Large intestine (tissue), 3 donors: ENCODE measurements around the gene MYO7B. TPM values are rescaled to one million over a fixed set of nuclear protein-coding genes. Genes with fewer than 3 reads are reported as not detected.

ENCODE experiments used
- DNase-seq, 2 donors: peaks; one replicate each; pipeline versions ENCODE4 v3.0.0 to v3.0.0-alpha.2; 2013
- H3K27ac ChIP-seq: one replicate; pipeline ENCODE4 v1.5.1; 2013; ENCODE audit warnings: low read length
- H3K27me3 ChIP-seq: 2 replicates; pipeline ENCODE4 v1.6.1; 2013; ENCODE audit warnings: low read length; ENCODE audit not compliant: control insufficient read depth, insufficient read depth
- H3K36me3 ChIP-seq: 2 replicates; pipeline ENCODE4 v1.6.1; 2013; ENCODE audit warnings: low read length; ENCODE audit not compliant: control insufficient read depth, insufficient read depth
- H3K4me1 ChIP-seq: one replicate; pipeline ENCODE4 v1.6.1; 2013; ENCODE audit warnings: low read length; ENCODE audit not compliant: control insufficient read depth, insufficient read depth
- H3K4me3 ChIP-seq: one replicate; pipeline ENCODE4 v1.5.1; 2013; ENCODE audit warnings: low read length
- H3K9me3 ChIP-seq: one replicate; pipeline ENCODE4 v1.6.1; 2013; ENCODE audit warnings: mild to moderate bottlenecking, low read depth, low read length, moderate library complexity; ENCODE audit not compliant: control insufficient read depth
- WGBS: methylation state at CpG from one replicate; pipeline ENCODE4 v1.1.5; 2013; ENCODE audit warnings: low lambda C conversion rate; ENCODE audit not compliant: insufficient coverage; 5-methylcytosine and 5-hydroxymethylcytosine counted together
- polyA plus RNA-seq: library from polyadenylated mRNA; unstranded; fragments of 120-200 nt; gene quantifications from one replicate; pipeline ENCODE4 v1.2.1, GENCODE V29; 2013

Gene MYO7B
- polyA plus RNA-seq, 1 donor, result 254 TPM

GRCh38 chr2:127597046-127597983, 61.8 kb downstream of the MYO7B start:
- Histone ChIP-seq H3K4me3 (no peak overlapping the region), H3K27me3 (no peaks in the 10 kb centered on the region), H3K9me3 (no peaks in the 10 kb centered on the region), H3K4me1 (no peaks in the 10 kb centered on the region), H3K36me3 (peaks cover 46% of the 10 kb centered on the region), H3K27ac (no peak overlapping the region)
- no peak for DNase-seq
- WGBS, result no CpG with 5 or more reads among the region's 17 CpGs

GRCh38 chr2:127597984-127598380, 62.5 kb downstream of the MYO7B start:
- H3K27ac ChIP-seq, result no peak overlapping the region
- H3K36me3 ChIP-seq, result peaks cover 49% of the 10 kb centered on the region
- no peaks in the 10 kb centered on the region for H3K4me1 ChIP-seq
- no CpG with 5 or more reads among the region's 4 CpGs for WGBS
- H3K4me3 ChIP-seq, result no peak overlapping the region
- H3K9me3 ChIP-seq, result no peaks in the 10 kb centered on the region
- no peak for DNase-seq
- no peaks in the 10 kb centered on the region for H3K27me3 ChIP-seq

- 100% methylated on average over 1 of the region's 3 CpGs for WGBS
- Histone ChIP-seq H3K4me3 (no peak overlapping the region), H3K4me1 (no peaks in the 10 kb centered on the region), H3K27ac (no peak overlapping the region), H3K36me3 (peaks cover 49% of the 10 kb centered on the region), H3K27me3 (no peaks in the 10 kb centered on the region), H3K9me3 (no peaks in the 10 kb centered on the region)
- DNase-seq, result no peak
Measured at GRCh38 chr2:127598711-127599110, 63.2 kb downstream of the MYO7B start.

- Histone ChIP-seq H3K4me1 (no peaks in the 10 kb centered on the region), H3K9me3 (no peaks in the 10 kb centered on the region), H3K36me3 (peaks cover 46% of the 10 kb centered on the region), H3K4me3 (no peak overlapping the region), H3K27ac (no peak overlapping the region), H3K27me3 (no peaks in the 10 kb centered on the region)
- no peak for DNase-seq
- 100% methylated on average over 2 of the region's 3 CpGs for WGBS
Measured at GRCh38 chr2:127599211-127599610, 63.7 kb downstream of the MYO7B start.

GRCh38 chr2:127604986-127605385, 69.5 kb downstream of the MYO7B start:
- H3K27ac ChIP-seq, result no peak overlapping the region
- DNase-seq, result no peak
- H3K4me3 ChIP-seq, result no peak overlapping the region
- no CpG with 5 or more reads among the region's 8 CpGs for WGBS
- H3K36me3 ChIP-seq, result peaks cover 77% of the 10 kb centered on the region
- no peaks in the 10 kb centered on the region for H3K4me1 ChIP-seq
- peaks cover 3% of the 10 kb centered on the region for H3K9me3 ChIP-seq
- no peaks in the 10 kb centered on the region for H3K27me3 ChIP-seq

GRCh38 chr2:127605691-127606263, 70.3 kb downstream of the MYO7B start:
- Histone ChIP-seq H3K27ac (no peak overlapping the region), H3K4me1 (no peaks in the 10 kb centered on the region), H3K36me3 (peaks cover 81% of the 10 kb centered on the region), H3K9me3 (peaks cover 3% of the 10 kb centered on the region), H3K4me3 (no peak overlapping the region), H3K27me3 (no peaks in the 10 kb centered on the region)
- WGBS, result 100% methylated on average over 2 of the region's 7 CpGs
- no peak for DNase-seq

GRCh38 chr2:127606625-127607398, 71.3 kb downstream of the MYO7B start:
- Histone ChIP-seq H3K4me3 (no peak overlapping the region), H3K27ac (no peak overlapping the region), H3K36me3 (peaks cover 92% of the 10 kb centered on the region), H3K27me3 (no peaks in the 10 kb centered on the region), H3K4me1 (no peaks in the 10 kb centered on the region), H3K9me3 (peaks cover 9% of the 10 kb centered on the region)
- WGBS, result no CpG with 5 or more reads among the region's 17 CpGs
- no peak for DNase-seq

GRCh38 chr2:127607399-127607908, 72.0 kb downstream of the MYO7B start:
- Histone ChIP-seq H3K4me3 (no peak overlapping the region), H3K4me1 (no peaks in the 10 kb centered on the region), H3K27ac (no peak overlapping the region), H3K9me3 (peaks cover 14% of the 10 kb centered on the region), H3K27me3 (no peaks in the 10 kb centered on the region), H3K36me3 (peaks cover 94% of the 10 kb centered on the region)
- WGBS, result no CpG with 5 or more reads among the region's 9 CpGs
- no peak for DNase-seq

GRCh38 chr2:127608061-127609030, 72.9 kb downstream of the MYO7B start:
- no CpG with 5 or more reads among the region's 25 CpGs for WGBS

More at GRCh38 chr2:127608061-127609030, 72.9 kb downstream of the MYO7B start:
- no peak for DNase-seq
- Histone ChIP-seq H3K4me1 (no peaks in the 10 kb centered on the region), H3K36me3 (peaks cover 91% of the 10 kb centered on the region), H3K27me3 (no peaks in the 10 kb centered on the region), H3K4me3 (no peak overlapping the region), H3K9me3 (peaks cover 20% of the 10 kb centered on the region), H3K27ac (no peak overlapping the region)
